Panc1 (cell line): ENCODE results near the gene RNASEH2B.

ENCODE experiments used
- CTCF ChIP-seq: fragments of 450-650 bp; IDR thresholded peaks from 2 replicates; pipeline ENCODE4 v1.5.1; 2017; ENCODE audit warnings: mild to moderate bottlenecking
- SIN3A ChIP-seq: IDR thresholded peaks from 2 replicates; pipeline ENCODE4 v1.6.1; 2012; ENCODE audit warnings: low read depth, mild to moderate bottlenecking, low read length, moderate library complexity, borderline replicate concordance; ENCODE audit not compliant: insufficient read depth

DNA sequence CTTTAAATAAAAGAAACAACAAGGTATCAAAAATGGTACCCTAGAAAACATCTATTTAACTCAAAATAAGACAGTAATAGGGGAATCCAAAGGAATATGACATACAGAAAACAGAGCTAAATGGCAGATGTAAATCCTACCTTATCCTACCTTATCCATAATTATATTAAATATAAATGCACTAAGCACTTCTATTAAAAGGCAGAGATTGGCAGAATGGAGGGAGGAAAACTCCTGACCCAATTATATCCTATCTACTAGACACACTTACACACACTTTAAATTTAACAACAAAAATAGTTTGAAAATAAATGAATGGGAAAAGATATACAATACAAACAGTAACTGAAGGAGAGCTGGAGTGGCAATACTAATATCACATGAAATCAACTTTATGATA lies 14.4 kb downstream of the RNASEH2B start:
- TF ChIP-seq CTCF (no peak), SIN3A (no peak)
